BE2C (cell line): ENCODE measurements around the gene UBAP2.
"Not testable (repeated sequence)": the region's sequence is repeated elsewhere in the genome, so short reads cannot be mapped to it uniquely, and the experiment has no call there.

Experiments
- DNase-seq: peaks from one replicate; pipeline ENCODE4 v3.0.0-alpha.2; 2020
- H3K27me3 ChIP-seq: fragments of 250-450 bp; sonication (Bioruptor Pico); 2 replicates; pipeline ENCODE4 v1.5.1; 2020; ENCODE audit warnings: mild to moderate bottlenecking
- H3K36me3 ChIP-seq: fragments of 250-450 bp; sonication (Bioruptor Pico); 2 replicates; pipeline ENCODE4 v1.5.1; 2020; ENCODE audit warnings: mild to moderate bottlenecking
- H3K4me1 ChIP-seq: fragments of 250-450 bp; sonication (Bioruptor Pico); 2 replicates; pipeline ENCODE4 v1.5.1; 2020
- H3K4me3 ChIP-seq: 2 replicates; pipeline ENCODE4 v1.5.1; 2011; ENCODE audit warnings: low read depth, low read length
- H3K9me3 ChIP-seq: fragments of 250-450 bp; sonication (Bioruptor Pico); 2 replicates; pipeline ENCODE4 v1.5.1; 2020
- TF ChIP-seq, protein P1 (sequence below): IDR thresholded peaks from 2 replicates; pipeline ENCODE4 v1.5.1; 2012; ENCODE audit warnings: mild to moderate bottlenecking, low read depth, low read length

The UBAP2 gene

GRCh38 chr9:34025811-34026210 lies 22.9 kb downstream of the UBAP2 start:
- Histone ChIP-seq H3K36me3 (peaks cover 17% of the 10 kb centered on the region), H3K9me3 (no peaks in the 10 kb centered on the region)
- TF ChIP-seq, protein P1, sequence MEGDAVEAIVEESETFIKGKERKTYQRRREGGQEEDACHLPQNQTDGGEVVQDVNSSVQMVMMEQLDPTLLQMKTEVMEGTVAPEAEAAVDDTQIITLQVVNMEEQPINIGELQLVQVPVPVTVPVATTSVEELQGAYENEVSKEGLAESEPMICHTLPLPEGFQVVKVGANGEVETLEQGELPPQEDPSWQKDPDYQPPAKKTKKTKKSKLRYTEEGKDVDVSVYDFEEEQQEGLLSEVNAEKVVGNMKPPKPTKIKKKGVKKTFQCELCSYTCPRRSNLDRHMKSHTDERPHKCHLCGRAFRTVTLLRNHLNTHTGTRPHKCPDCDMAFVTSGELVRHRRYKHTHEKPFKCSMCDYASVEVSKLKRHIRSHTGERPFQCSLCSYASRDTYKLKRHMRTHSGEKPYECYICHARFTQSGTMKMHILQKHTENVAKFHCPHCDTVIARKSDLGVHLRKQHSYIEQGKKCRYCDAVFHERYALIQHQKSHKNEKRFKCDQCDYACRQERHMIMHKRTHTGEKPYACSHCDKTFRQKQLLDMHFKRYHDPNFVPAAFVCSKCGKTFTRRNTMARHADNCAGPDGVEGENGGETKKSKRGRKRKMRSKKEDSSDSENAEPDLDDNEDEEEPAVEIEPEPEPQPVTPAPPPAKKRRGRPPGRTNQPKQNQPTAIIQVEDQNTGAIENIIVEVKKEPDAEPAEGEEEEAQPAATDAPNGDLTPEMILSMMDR = no peak

GRCh38 chr9:34025062-34025461 lies 23.6 kb downstream of the UBAP2 start:
- TF ChIP-seq, protein P1 = no peak
- DNase-seq = no peak
- H3K36me3 ChIP-seq = peaks cover 11% of the 10 kb centered on the region
- no peaks in the 10 kb centered on the region for H3K4me1 ChIP-seq
- no peak overlapping the region for H3K4me3 ChIP-seq
- no peaks in the 10 kb centered on the region for H3K27me3 ChIP-seq
- H3K9me3 ChIP-seq = no peaks in the 10 kb centered on the region

More at GRCh38 chr9:34025811-34026210, 22.9 kb downstream of the UBAP2 start:
- DNase-seq = no peak
- Histone ChIP-seq H3K27me3 (no peaks in the 10 kb centered on the region), H3K4me1 (no peaks in the 10 kb centered on the region), H3K4me3 (no peak overlapping the region)

GRCh38 chr9:34024476-34024875 lies 24.2 kb downstream of the UBAP2 start:
- H3K4me3 ChIP-seq, H3K27me3 ChIP-seq, DNase-seq, H3K4me1 ChIP-seq, H3K36me3 ChIP-seq, H3K9me3 ChIP-seq: not testable (repeated sequence)

GRCh38 chr9:34016149-34016548 lies 32.5 kb downstream of the UBAP2 start:
- H3K4me1 ChIP-seq = no peaks in the 10 kb centered on the region
- TF ChIP-seq, protein P1 = no peak
- H3K36me3 ChIP-seq = peaks cover 21% of the 10 kb centered on the region
- H3K27me3 ChIP-seq = no peaks in the 10 kb centered on the region
- no peak overlapping the region for H3K4me3 ChIP-seq
- DNase-seq = no peak
- H3K9me3 ChIP-seq = no peaks in the 10 kb centered on the region

DNA sequence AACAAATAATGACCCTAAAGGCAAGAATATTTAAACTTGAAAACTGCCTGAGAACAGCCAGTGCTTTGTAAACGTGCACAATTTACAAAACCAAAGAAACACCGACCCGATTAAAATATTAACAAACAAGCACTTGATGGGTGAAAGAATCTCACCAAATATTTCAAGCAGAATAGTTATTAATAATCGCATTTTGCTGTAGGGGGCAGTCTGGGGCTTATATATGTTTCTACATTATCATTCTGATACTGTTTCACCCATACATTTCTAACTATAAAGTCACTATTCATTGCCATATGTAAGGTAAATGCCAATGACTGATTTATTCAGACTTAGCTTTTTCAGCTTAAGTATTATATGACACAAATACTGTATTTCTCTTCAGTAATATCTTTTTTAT lies 37.7 kb downstream of the UBAP2 start:
- TF ChIP-seq, protein P1 = peak; percentile 45
- H3K27me3 ChIP-seq = no peaks in the 10 kb centered on the region
- H3K9me3 ChIP-seq = no peaks in the 10 kb centered on the region
- H3K36me3 ChIP-seq = peaks cover 29% of the 10 kb centered on the region
- no peaks in the 10 kb centered on the region for H3K4me1 ChIP-seq
- peak; percentile 29 for DNase-seq
- H3K4me3 ChIP-seq = no peak overlapping the region

DNA sequence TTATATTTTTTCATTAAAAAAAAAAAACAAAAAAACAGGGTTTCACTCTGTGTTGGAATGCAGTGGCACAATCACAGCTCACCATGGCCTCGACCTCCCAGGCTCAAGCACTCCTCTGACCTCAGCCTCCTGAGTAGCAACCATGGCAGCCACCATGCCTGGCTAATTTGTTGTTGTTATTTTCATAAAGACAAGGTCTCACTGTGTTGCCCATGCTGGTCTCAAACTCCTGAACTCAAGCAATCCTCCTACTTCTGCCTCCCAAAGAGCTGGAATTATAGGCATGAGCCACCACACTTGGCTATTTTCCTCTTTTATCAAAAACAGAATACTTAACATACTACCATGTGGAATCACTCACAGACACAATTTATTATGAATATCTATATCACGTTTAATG lies 46.7 kb downstream of the UBAP2 start:
- H3K4me1 ChIP-seq = no peaks in the 10 kb centered on the region
- H3K36me3 ChIP-seq = peaks cover 31% of the 10 kb centered on the region
- TF ChIP-seq, protein P1 = no peak
- no peak overlapping the region for H3K4me3 ChIP-seq
- DNase-seq = no peak
- H3K27me3 ChIP-seq = no peaks in the 10 kb centered on the region
- no peaks in the 10 kb centered on the region for H3K9me3 ChIP-seq

DNA sequence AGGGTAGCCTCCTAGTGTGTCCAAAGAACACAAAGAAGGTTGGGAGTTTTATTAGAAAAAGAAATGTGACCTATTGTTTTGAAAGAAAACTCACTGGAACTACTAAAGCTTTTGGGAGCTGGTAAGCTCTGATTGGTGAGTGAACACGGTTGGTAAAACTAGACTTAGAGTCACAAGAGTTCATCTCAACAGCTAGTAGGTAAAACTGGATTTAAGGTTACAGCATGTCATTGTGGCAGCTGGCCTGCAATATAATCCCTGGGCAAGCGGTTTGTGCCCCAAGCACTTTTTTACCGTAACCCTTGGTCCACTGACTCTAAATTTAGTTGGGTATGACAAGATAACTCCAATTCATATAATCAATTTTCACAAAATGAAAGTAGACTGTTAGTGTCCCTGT lies 47.4 kb downstream of the UBAP2 start:
- Histone ChIP-seq H3K9me3 (no peaks in the 10 kb centered on the region), H3K36me3 (peaks cover 31% of the 10 kb centered on the region)

More for the DNA sequence above, 47.4 kb downstream of the UBAP2 start:
- Histone ChIP-seq H3K4me3 (no peak overlapping the region), H3K27me3 (no peaks in the 10 kb centered on the region), H3K4me1 (no peaks in the 10 kb centered on the region)
- TF ChIP-seq, protein P1 = no peak
- no peak for DNase-seq
